Fibroblast of villous mesenchyme (primary cell): ENCODE measurements around the gene KANSL1L. TPM values are rescaled to one million over a fixed set of nuclear protein-coding genes. Genes with fewer than 3 reads are reported as not detected.
"Not testable (repeated sequence)": the region's sequence is repeated elsewhere in the genome, so short reads cannot be mapped to it uniquely, and the experiment has no call there.

Source experiments
- DNase-seq: peaks from one replicate; pipeline ENCODE4 v3.0.0-alpha.2; 2010; ENCODE audit warnings: low read depth
- H3K4me3 ChIP-seq: 2 replicates; pipeline ENCODE4 v1.5.1; 2011; ENCODE audit warnings: low read depth, mild to moderate bottlenecking, low read length
- CTCF ChIP-seq: IDR thresholded peaks from 2 replicates; pipeline ENCODE4 v1.5.1; 2012; ENCODE audit warnings: low read depth, mild to moderate bottlenecking, low read length; ENCODE audit not compliant: insufficient read depth
- total RNA-seq: library from RNA; depleted of rRNA; stranded (reverse); fragments of >200 nt; gene quantifications from 2 replicates; pipeline ENCODE4 v1.2.3, GENCODE V29; 2012

Gene KANSL1L
- total RNA-seq, 1 donor, result 28.1 TPM

GRCh38 chr2:210189452-210190138 lies 18.4 kb upstream of the KANSL1L start:
- no peak for DNase-seq
- H3K4me3 ChIP-seq, result no peak overlapping the region
- TF ChIP-seq CTCF, result no peak

- no peak for DNase-seq
- H3K4me3 ChIP-seq, result no peak overlapping the region
- TF ChIP-seq CTCF, result no peak
These were observed 17.5 kb upstream of the KANSL1L start for GRCh38 chr2:210188755-210189154.

- TF ChIP-seq CTCF, result no peak
- DNase-seq, result no peak
- H3K4me3 ChIP-seq, result no peak overlapping the region
These were observed 17.0 kb upstream of the KANSL1L start for GRCh38 chr2:210188190-210188589.

- not testable (repeated sequence) for DNase-seq, H3K4me3 ChIP-seq
These were observed 12.7 kb upstream of the KANSL1L start for GRCh38 chr2:210183936-210184335.

- H3K4me3 ChIP-seq, DNase-seq: not testable (repeated sequence)
These were observed 10.4 kb upstream of the KANSL1L start for GRCh38 chr2:210181606-210182088.

GRCh38 chr2:210181033-210181605 lies 9.9 kb upstream of the KANSL1L start:
- DNase-seq, H3K4me3 ChIP-seq: not testable (repeated sequence)

- no peak overlapping the region for H3K4me3 ChIP-seq
- DNase-seq, result no peak
- no peak for TF ChIP-seq CTCF
These were observed 9.3 kb upstream of the KANSL1L start for GRCh38 chr2:210180477-210180876.

- H3K4me3 ChIP-seq, result no peak overlapping the region
- no peak for TF ChIP-seq CTCF
- DNase-seq, result peak; percentile 13
These were observed 8.3 kb upstream of the KANSL1L start for GRCh38 chr2:210179351-210179990.
